Gastroesophageal sphincter (tissue), 4 donors: ENCODE results near the gene TSPAN6. TPM values are rescaled to one million over a fixed set of nuclear protein-coding genes. Genes with fewer than 3 reads are reported as not detected.

Experiments used
- ATAC-seq: fragments of 150-250 bp; one replicate; pipeline ENCODE4 v1.9.1; 2016; ENCODE audit warnings: mild to moderate bottlenecking, moderate library complexity
- H3K27ac ChIP-seq, 4 donors: fragments of 200-600 bp; sonication (generic) in 3 of 4; 1 replicate in 3 of 4; 2 replicates in 1 of 4; pipeline ENCODE4 v1.5.1; 2016 to 2019
- H3K27me3 ChIP-seq: fragments of 200-600 bp; sonication (generic); one replicate; pipeline ENCODE4 v1.5.1; 2019
- H3K36me3 ChIP-seq, 2 donors: fragments of 200-600 bp; sonication (generic); one replicate each; pipeline ENCODE4 v1.5.1; 2019; ENCODE audit warnings: control low read depth in 1 of 2
- H3K4me1 ChIP-seq, 3 donors: fragments of 200-600 bp; sonication (generic); 1 replicate in 2 of 3; 2 replicates in 1 of 3; pipeline ENCODE4 v1.5.1; 2016 to 2019; ENCODE audit warnings: control low read depth in 2 of 3
- H3K4me3 ChIP-seq, 2 donors: fragments of 200-600 bp; sonication (generic); one replicate each; pipeline ENCODE4 v1.5.1; 2019; ENCODE audit warnings: mild to moderate bottlenecking in 1 of 2, moderate library complexity in 1 of 2
- H3K9me3 ChIP-seq, 3 donors: fragments of 200-600 bp; sonication (generic); one replicate each; pipeline ENCODE4 v1.5.1; 2017 to 2019; ENCODE audit warnings: control low read depth in 2 of 3
- EP300 ChIP-seq: sonication (generic); formaldehyde crosslinking; IDR thresholded peaks from one replicate; pipeline ENCODE4 v1.6.1; 2017; ENCODE audit warnings: antibody characterized with exemption, mild to moderate bottlenecking
- POLR2A ChIP-seq, 2 donors: fragments of 450-650 bp; IDR thresholded peaks; one replicate each; pipeline ENCODE4 v1.6.1; 2017; ENCODE audit warnings: antibody characterized with exemption in 2 of 2, mild to moderate bottlenecking in 2 of 2, moderate library complexity in 1 of 2
- POLR2AphosphoS5 ChIP-seq: sonication (generic); formaldehyde crosslinking; IDR thresholded peaks from one replicate; pipeline ENCODE4 v1.6.1; 2017; ENCODE audit warnings: antibody characterized with exemption
- WGBS, 2 donors: methylation state at CpG; one replicate each; pipeline ENCODE4 v1.1.5; 2018; ENCODE audit warnings: low coverage in 1 of 2; 5-methylcytosine and 5-hydroxymethylcytosine counted together
- total RNA-seq, 4 donors: library from RNA; depleted of rRNA; stranded (reverse); fragments of >200 nt; gene quantifications; one replicate each; pipeline ENCODE4 v1.1.0, GENCODE V29; 2016
- TF ChIP-seq, protein P1 (sequence below), 4 experiments: fragments of 200-600 bp in 2 of 4; fragments of 450-650 bp in 2 of 4; sonication (generic) in 1 of 4; IDR thresholded peaks; one replicate each; pipeline ENCODE4 v1.5.1; 2017 to 2019; ENCODE audit warnings: antibody characterized with exemption in 4 of 4, mild to moderate bottlenecking in 2 of 4, moderate library complexity in 2 of 4

TSPAN6 gene
- total RNA-seq, 4 donors from 2014 or later, result 6.4 to 16.2 (median 8.5) TPM

DNA sequence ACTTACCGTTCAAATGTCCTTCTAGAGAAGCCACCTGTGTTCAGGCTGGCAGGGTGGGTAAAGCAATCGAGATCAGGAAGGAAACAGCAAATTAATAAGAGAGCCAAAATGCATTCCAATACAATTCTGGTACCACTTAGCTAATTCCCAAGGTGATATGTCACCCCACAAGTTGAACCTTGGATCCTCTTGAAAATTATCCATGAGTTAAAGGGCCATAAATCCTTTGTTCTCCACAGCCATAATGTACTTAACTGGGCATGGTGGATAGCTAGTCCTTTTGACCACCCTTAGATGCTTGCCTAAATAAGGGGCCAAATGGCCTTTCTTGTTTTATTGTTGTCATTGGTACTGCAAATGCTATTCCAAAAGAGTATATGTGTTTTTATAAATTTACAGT is 49.9 kb downstream of the TSPAN6 start:
- Histone ChIP-seq H3K36me3 (no peaks in the 10 kb centered on the region), H3K4me3 (no peak overlapping the region), H3K4me1 (no peaks in the 10 kb centered on the region), H3K27ac (no peak overlapping the region), H3K27me3 (no peaks in the 10 kb centered on the region), H3K9me3 (no peaks in the 10 kb centered on the region)
- TF ChIP-seq POLR2A (IDR thresholded peaks at IDR 0.05) (no peak), POLR2AphosphoS5 (no peak), EP300 (no peak)
- TF ChIP-seq, protein P1, sequence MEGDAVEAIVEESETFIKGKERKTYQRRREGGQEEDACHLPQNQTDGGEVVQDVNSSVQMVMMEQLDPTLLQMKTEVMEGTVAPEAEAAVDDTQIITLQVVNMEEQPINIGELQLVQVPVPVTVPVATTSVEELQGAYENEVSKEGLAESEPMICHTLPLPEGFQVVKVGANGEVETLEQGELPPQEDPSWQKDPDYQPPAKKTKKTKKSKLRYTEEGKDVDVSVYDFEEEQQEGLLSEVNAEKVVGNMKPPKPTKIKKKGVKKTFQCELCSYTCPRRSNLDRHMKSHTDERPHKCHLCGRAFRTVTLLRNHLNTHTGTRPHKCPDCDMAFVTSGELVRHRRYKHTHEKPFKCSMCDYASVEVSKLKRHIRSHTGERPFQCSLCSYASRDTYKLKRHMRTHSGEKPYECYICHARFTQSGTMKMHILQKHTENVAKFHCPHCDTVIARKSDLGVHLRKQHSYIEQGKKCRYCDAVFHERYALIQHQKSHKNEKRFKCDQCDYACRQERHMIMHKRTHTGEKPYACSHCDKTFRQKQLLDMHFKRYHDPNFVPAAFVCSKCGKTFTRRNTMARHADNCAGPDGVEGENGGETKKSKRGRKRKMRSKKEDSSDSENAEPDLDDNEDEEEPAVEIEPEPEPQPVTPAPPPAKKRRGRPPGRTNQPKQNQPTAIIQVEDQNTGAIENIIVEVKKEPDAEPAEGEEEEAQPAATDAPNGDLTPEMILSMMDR (IDR thresholded peaks at IDR 0.05), result no peak
- ATAC-seq, result no peak
- 76% methylated on average over 2 of the region's 2 CpGs; no CpG with 5 or more reads in 1 of the 2 donors for WGBS, 2 donors

DNA sequence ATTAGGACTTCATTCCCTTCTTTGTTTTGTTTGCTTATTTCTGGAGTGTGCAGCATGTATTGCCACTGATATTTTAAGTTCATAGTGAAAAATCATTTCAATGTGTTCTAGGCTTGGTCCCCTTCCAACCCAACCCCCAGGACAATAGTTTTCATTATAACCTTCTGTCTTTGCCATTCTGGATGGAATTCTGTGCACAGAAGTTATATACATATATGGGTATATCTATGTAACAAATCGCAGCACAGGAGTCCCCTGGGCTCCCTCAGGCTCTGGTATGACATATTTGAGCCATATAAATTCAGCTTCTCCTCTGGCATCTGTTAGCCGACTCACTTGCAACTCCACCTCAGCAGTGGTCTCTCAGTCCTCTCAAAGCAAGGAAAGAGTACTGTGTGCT is 52.0 kb downstream of the TSPAN6 start, which contains the start of gene TNMD:
TNMD (plus strand) TSS at position 326 of the 400 bp plus-strand sequence. CDS start 83 bp downstream, outside the sequence.
- no peak within 1 kb of the TSS for H3K27ac ChIP-seq
- no peak within 1 kb of the TSS for H3K4me3 ChIP-seq
- no peaks in the 10 kb centered on the region for H3K36me3 ChIP-seq
- H3K9me3 ChIP-seq, result no peaks in the 10 kb centered on the region
- no peaks in the 10 kb centered on the region for H3K4me1 ChIP-seq
- H3K27me3 ChIP-seq, result no peaks in the 10 kb centered on the region
- no peak for ATAC-seq
- TF ChIP-seq POLR2A (IDR thresholded peaks at IDR 0.05), result no peak
- no peak for TF ChIP-seq EP300
- TF ChIP-seq, protein P1 (IDR thresholded peaks at IDR 0.05), result no peak
- TF ChIP-seq POLR2AphosphoS5, result no peak
- WGBS, 2 donors, result 20 to 33% methylated on average over 1 to 2 of the region's 2 CpGs

Other genes with a start within 250 kb of the TSPAN6 start
- 1 to 10 TPM in 3 of 4 donors, under 1 TPM in 1; 0.62 to 1.7 (median 1.4) TPM for gene PCDH19, start 226.5 kb downstream of the TSPAN6 start, total RNA-seq
- gene TNMD, start 51.9 kb downstream of the TSPAN6 start, total RNA-seq, result not detected
- 10 to 100 TPM; 24.7 to 52.1 (median 39.7) TPM for gene SRPX2, start 7.4 kb upstream of the TSPAN6 start, total RNA-seq
- 10 to 100 TPM; 18.6 to 33.6 (median 26.7) TPM for gene SYTL4, start 95.3 kb upstream of the TSPAN6 start, total RNA-seq
- 10 to 100 TPM in 2 of 4 donors, 1 to 10 TPM in 2; 7.7 to 12.6 (median 9.8) TPM for gene CSTF2, start 183.6 kb upstream of the TSPAN6 start, total RNA-seq
- under 1 TPM in 1 of 4 donors, not detected in 3; 0.31 TPM for gene NOX1, start 237.6 kb upstream of the TSPAN6 start, total RNA-seq